GM23338 (cell line): Measurements from ENCODE around the gene TJAP1. TPM values are rescaled to one million over a fixed set of nuclear protein-coding genes. Genes with fewer than 3 reads are reported as not detected.

Experiments
- ATAC-seq: fragments of 200-7000 bp; cut with Tn5 transposase; 3 replicates; pipeline ENCODE4 v1.9.1; 2020
- DNase-seq: peaks from one replicate; pipeline ENCODE4 v3.0.0-alpha.2; 2015; ENCODE audit warnings: low spot score
- H2AFZ ChIP-seq: fragments of 200-600 bp; sonication (generic); 2 replicates; pipeline ENCODE4 v1.8.0; 2016; ENCODE audit warnings: antibody characterized with exemption, mild to moderate bottlenecking, moderate library complexity
- H3F3A ChIP-seq: fragments of 200-600 bp; sonication (generic); replicated peaks from 2 replicates; pipeline ENCODE4 v1.8.0; 2017; ENCODE audit warnings: antibody characterized with exemption, mixed run types, low read depth
- H3K27ac ChIP-seq: fragments of 200-600 bp; sonication (generic); 2 replicates; pipeline ENCODE4 v1.6.1; 2016; ENCODE audit warnings: low read depth
- H3K27me3 ChIP-seq: fragments of 200-600 bp; sonication (generic); 2 replicates; pipeline ENCODE4 v1.8.0; 2016; ENCODE audit warnings: mild to moderate bottlenecking, mixed run types, moderate library complexity; ENCODE audit not compliant: insufficient read depth
- H3K36me3 ChIP-seq: fragments of 200-600 bp; sonication (generic); 2 replicates; pipeline ENCODE4 v1.8.0; 2016; ENCODE audit warnings: mild to moderate bottlenecking; ENCODE audit not compliant: insufficient read depth
- H3K4me1 ChIP-seq: fragments of 200-600 bp; sonication (generic); 2 replicates; pipeline ENCODE4 v1.8.0; 2016; ENCODE audit warnings: mild to moderate bottlenecking, moderate library complexity; ENCODE audit not compliant: insufficient read depth
- H3K4me2 ChIP-seq: fragments of 200-600 bp; sonication (generic); 2 replicates; pipeline ENCODE4 v1.7.1; 2017; ENCODE audit warnings: mixed run types
- H3K4me3 ChIP-seq: fragments of 200-600 bp; sonication (generic); 2 replicates; pipeline ENCODE4 v1.6.1; 2016; ENCODE audit warnings: mixed run types
- H3K79me2 ChIP-seq: fragments of 200-600 bp; sonication (generic); replicated peaks from 2 replicates; pipeline ENCODE4 v1.8.0; 2017; ENCODE audit warnings: mild to moderate bottlenecking; ENCODE audit not compliant: insufficient read depth
- H3K9me2 ChIP-seq: fragments of 200-600 bp; sonication (generic); 2 replicates; pipeline ENCODE4 v1.8.0; 2017; ENCODE audit not compliant: insufficient read depth
- H4K20me1 ChIP-seq: fragments of 200-600 bp; sonication (generic); replicated peaks from 2 replicates; pipeline ENCODE4 v1.8.0; 2017; ENCODE audit warnings: mild to moderate bottlenecking; ENCODE audit not compliant: insufficient read depth
- H3K27ac Mint-ChIP-seq: 2 replicates; pipeline ENCODE4 v1.8.0; 2020; ENCODE audit warnings: inconsistent platforms, mild to moderate bottlenecking, moderate library complexity, mixed read lengths
- H3K27me3 Mint-ChIP-seq: 3 replicates; pipeline ENCODE4 v1.8.0; 2022; ENCODE audit warnings: low read depth, mild to moderate bottlenecking, moderate library complexity, mixed read lengths, inconsistent platforms; ENCODE audit not compliant: insufficient read depth, poor library complexity
- H3K36me3 Mint-ChIP-seq: 3 replicates; pipeline ENCODE4 v1.8.0; 2021; ENCODE audit warnings: low read depth, mild to moderate bottlenecking, inconsistent platforms, moderate library complexity, mixed read lengths
- H3K4me1 Mint-ChIP-seq: 3 replicates; pipeline ENCODE4 v1.8.0; 2020; ENCODE audit warnings: mild to moderate bottlenecking, inconsistent platforms, mixed read lengths
- H3K4me3 Mint-ChIP-seq: 3 replicates; pipeline ENCODE4 v1.8.0; 2021; ENCODE audit warnings: moderate library complexity, mild to moderate bottlenecking, inconsistent platforms, mixed read lengths
- H3K9me3 Mint-ChIP-seq: 3 replicates; pipeline ENCODE4 v1.8.0; 2020; ENCODE audit warnings: moderate library complexity, mild to moderate bottlenecking, inconsistent platforms, mixed read lengths
- CREB1 ChIP-seq: fragments of 250-450 bp; sonication (Bioruptor Pico); IDR thresholded peaks from 2 replicates; pipeline ENCODE4 v1.5.0; 2020; ENCODE audit warnings: low read depth, mild to moderate bottlenecking, moderate library complexity
- CTCF ChIP-seq, 2 experiments: fragments of 200-600 bp in 1 of 2; sonication (generic) in 1 of 2; conservative IDR thresholded peaks; 2 replicates each; pipeline versions ENCODE4 v1.5.1 to v1.6.1; 2016 to 2017; ENCODE audit warnings: antibody characterized with exemption in 2 of 2, low read depth in 2 of 2, mild to moderate bottlenecking in 2 of 2, moderate library complexity in 1 of 2
- ETS1 ChIP-seq: IDR thresholded peaks from 2 replicates; pipeline ENCODE4 v1.6.1; 2016; ENCODE audit warnings: antibody characterized with exemption
- EZH2 ChIP-seq: fragments of 200-600 bp; sonication (generic); IDR thresholded peaks from one replicate; pipeline ENCODE4 v1.8.0; 2017; ENCODE audit warnings: antibody characterized with exemption, mild to moderate bottlenecking, low read depth; ENCODE audit not compliant: unreplicated experiment
- JUNB ChIP-seq: IDR thresholded peaks from one replicate; pipeline ENCODE4 v1.6.1; 2016; ENCODE audit warnings: antibody characterized with exemption; ENCODE audit not compliant: unreplicated experiment
- NANOG ChIP-seq: IDR thresholded peaks from 2 replicates; pipeline ENCODE4 v1.6.1; 2016; ENCODE audit warnings: antibody characterized with exemption, borderline replicate concordance
- POLR2AphosphoS5 ChIP-seq: IDR thresholded peaks from 2 replicates; pipeline ENCODE4 v1.6.1; 2016; ENCODE audit warnings: antibody characterized with exemption, low read depth
- REST ChIP-seq: IDR thresholded peaks from one replicate; pipeline ENCODE4 v1.6.1; 2018; ENCODE audit warnings: antibody characterized with exemption; ENCODE audit not compliant: unreplicated experiment
- STAT1 ChIP-seq: IDR thresholded peaks from one replicate; pipeline ENCODE4 v1.6.1; 2016; ENCODE audit warnings: antibody characterized with exemption; ENCODE audit not compliant: unreplicated experiment
- ZNF114 ChIP-seq: fragments of 250-450 bp; sonication (Bioruptor Pico); IDR thresholded peaks from 2 replicates; pipeline ENCODE4 v1.5.0; 2020; ENCODE audit warnings: mild to moderate bottlenecking, moderate library complexity
- ZNF331 ChIP-seq: fragments of 250-450 bp; sonication (Bioruptor Pico); IDR thresholded peaks from 2 replicates; pipeline ENCODE4 v1.5.0; 2020; ENCODE audit warnings: low read depth, mild to moderate bottlenecking, moderate library complexity
- ZNF462 ChIP-seq: fragments of 250-450 bp; sonication (Bioruptor Pico); IDR thresholded peaks from 2 replicates; pipeline ENCODE4 v1.5.0; 2020; ENCODE audit warnings: mild to moderate bottlenecking, moderate library complexity
- polyA plus RNA-seq: library from polyadenylated mRNA; unstranded; fragments of >200 nt; fragmentation: Nextera tagmentation; extraction: Ambion mirVana; gene quantifications from 2 replicates; pipeline ENCODE4 v1.2.1, GENCODE V29; 2016
- total RNA-seq: library from RNA; depleted of rRNA; stranded (reverse); fragments of >200 nt; shearing (Covaris generic); gene quantifications from 2 replicates; pipeline ENCODE4 v1.2.3, GENCODE V29; 2014

Gene TJAP1
- total and polyA plus RNA-seq, 2 experiments from 2014 or later = 17.6 to 34.3 TPM

- no peak for DNase-seq
- Histone ChIP-seq H3K79me2 (peaks cover 27% of the 10 kb centered on the region), H3K4me1 (peaks cover 16% of the 10 kb centered on the region), H3K27me3 (no peaks in the 10 kb centered on the region), H3F3A (no peaks in the 10 kb centered on the region), H4K20me1 (peaks cover 6% of the 10 kb centered on the region), H2AFZ (no peak overlapping the region), H3K36me3 (peaks cover 2% of the 10 kb centered on the region; the same call in 1 of the 2 replicates), H3K4me2 (no peak overlapping the region), H3K27ac (no peak overlapping the region), H3K9me2 (no peaks in the 10 kb centered on the region), H3K4me3 (no peak overlapping the region)
- Mint-ChIP-seq H3K27me3 (peaks cover 9% of the 10 kb centered on the region), H3K36me3 (peaks cover 36% of the 10 kb centered on the region), H3K27ac (no peak overlapping the region), H3K4me1 (peaks cover 27% of the 10 kb centered on the region), H3K4me3 (no peak overlapping the region), H3K9me3 (no peaks in the 10 kb centered on the region)
- no peak for ATAC-seq
- TF ChIP-seq ZNF462 (CRISPR knock-in tag) (no peak), REST (no peak), STAT1 (no peak), ZNF114 (CRISPR knock-in tag) (no peak), CREB1 (CRISPR knock-in tag) (no peak), POLR2AphosphoS5 (no peak), NANOG (no peak), EZH2 (no peak), CTCF (conservative IDR thresholded peaks at IDR 0.05; ENCODE audit: low read depth in 2 of 2) (no peak), ZNF331 (CRISPR knock-in tag) (no peak), ETS1 (no peak), JUNB (no peak)
Observed at GRCh38 chr6:43497129-43497396, 19.7 kb downstream of the TJAP1 start.
